Activated naive CD4-positive, alpha-beta T cell treated with Interleukin-2 at 50 U/mL for 16 hours (primary cell): Measurements from ENCODE around the gene VSIG8.

ENCODE experiments used
- DNase-seq: peaks from one replicate; pipeline ENCODE4 v3.0.0-alpha.2; 2020

The VSIG8 gene

DNA sequence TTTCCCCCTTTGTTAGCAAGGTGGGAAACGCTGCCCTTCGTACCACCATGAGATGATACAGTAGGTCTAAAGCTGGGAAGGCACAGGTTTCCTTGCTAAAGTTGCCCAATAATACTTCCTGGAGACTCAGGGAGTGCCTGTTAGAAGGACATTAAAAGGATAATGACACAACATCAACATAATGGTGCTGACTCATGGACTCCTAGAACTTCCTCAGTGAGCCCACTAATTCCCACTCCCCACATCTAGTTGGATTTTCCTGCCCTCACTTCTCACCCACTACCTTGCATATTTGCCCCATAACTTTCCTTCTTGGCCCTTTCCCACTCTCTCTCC, 20.0 kb upstream of the VSIG8 start:
- no peak for DNase-seq

GRCh38 chr1:159881622-159882526, 19.4 kb upstream of the VSIG8 start:
- DNase-seq, result peak; percentile 24

GRCh38 chr1:159880430-159880829, 18.0 kb upstream of the VSIG8 start:
- DNase-seq, result no peak

DNA sequence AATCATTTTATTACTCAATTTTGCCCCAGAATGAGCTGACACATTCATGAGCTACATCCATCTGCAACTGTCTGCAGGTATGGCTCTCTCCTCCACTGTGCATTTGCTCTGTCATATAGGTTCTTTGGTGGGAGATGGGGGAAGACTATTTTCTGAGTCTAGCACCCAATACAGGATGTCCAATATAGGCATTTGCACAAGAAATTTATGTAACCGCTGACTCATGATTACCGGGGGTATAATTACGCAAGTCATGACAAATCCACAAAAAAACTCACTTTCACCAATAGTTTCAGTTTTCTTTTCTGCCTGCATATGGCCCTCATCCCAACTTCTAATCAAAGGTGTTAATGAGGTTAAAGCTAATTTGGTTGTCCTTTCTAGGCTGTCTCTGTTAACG, 17.5 kb upstream of the VSIG8 start:
- no peak for DNase-seq

GRCh38 chr1:159879136-159879535, 16.7 kb upstream of the VSIG8 start:
- no peak for DNase-seq

DNA sequence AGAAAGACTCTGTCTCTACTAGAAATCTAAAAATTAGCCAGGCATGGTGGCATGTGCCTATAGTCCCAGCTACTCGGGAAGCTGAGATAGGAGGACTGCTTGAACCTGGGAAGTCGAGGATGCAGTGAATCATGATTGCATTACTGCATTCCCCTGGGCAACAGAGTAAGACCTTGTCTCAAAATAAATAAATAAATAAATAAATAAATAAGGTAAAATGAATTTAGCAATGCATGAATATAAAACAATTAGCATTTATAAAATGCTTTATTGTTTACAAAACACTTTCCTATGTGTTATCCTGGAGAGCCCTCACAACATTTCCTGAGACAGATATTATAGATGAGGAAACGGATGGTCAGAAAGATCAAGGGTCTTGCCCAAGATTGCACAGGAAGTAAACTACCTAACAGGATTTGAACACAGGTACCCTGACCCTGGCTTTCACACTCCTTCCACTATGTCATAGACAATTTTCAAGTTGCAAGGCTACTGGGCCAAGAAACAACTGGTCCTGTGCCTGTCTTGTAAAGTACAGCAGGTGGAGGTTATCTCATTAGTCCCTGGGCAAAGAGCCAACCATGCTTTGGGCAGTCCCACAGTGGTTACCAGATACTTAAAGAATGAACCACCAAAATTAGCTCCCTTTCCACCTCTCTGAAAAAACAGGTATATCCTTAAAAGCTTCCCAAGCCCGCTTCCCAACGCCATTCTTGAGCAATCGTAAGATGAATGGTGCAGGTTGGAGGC, 15.4 kb upstream of the VSIG8 start:
- no peak for DNase-seq

DNA sequence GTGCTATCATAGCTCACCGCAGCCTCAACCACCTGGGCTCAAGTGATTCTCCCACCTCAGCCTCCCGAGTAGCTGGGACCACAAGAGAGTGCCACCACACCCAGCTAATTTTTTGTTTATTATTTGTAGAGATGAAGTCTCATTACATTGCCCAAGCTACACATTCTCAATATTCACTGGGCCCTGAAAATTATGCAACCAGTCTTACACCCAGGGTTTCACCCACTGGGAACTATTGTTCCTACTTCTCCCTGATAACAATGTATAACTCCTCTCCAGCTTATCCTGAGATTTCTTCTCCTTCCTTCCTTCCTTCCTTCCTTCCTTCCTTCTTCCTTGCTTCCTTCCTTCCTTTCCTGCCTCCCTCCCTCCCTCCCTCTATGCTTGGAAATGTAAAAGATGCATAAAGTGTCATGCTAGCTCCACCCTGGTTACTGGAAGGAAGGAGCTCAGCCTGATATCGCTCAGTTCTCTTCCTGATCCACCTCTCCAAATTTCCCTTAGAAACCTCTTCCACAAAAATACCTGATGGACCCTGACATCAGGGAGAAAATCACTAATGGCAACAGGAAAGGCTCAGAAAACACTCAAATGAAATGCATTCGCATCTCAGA, 11.2 kb upstream of the VSIG8 start:
- no peak for DNase-seq

DNA sequence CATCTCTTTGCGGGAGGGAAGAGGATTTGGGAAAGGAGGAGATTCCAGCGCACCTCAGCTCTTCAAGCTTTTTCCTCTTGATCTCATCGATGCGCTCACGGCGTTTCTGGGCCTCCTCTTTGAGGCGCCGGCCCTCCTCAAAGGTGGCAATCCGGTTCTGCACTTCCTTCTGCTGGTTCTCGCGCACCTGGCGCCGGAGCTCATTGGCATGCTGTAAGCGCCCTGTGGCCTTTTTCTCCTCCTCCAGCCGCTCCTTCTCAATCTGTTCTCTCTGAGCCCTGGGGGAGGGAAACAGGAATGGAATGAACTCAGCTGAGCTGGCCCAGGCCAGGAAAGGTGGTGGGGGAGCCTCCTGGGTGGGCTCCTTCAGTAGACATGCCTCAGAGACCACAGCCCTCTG, 10.4 kb upstream of the VSIG8 start:
- DNase-seq, result no peak

DNA sequence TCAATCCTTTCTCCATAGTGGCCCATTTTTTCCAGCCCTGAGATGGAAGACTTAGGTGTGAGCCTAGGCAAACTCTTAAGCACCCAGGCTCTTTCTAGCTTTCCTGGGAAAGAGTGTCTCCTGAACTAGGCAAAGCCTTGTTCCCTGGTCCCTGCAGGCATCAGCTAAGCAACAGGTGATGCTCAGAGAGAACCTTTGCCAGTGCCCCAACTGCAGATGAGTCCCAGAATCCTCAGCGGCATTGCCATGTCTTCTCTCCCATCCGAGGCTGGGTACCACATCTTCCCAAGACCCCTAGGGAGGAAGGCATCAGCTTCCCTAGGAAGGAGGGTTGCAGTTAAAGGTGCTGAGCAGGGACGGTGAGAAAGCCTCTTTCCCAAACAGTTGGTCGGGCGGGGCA, 8.2 kb upstream of the VSIG8 start:
- no peak for DNase-seq

DNA sequence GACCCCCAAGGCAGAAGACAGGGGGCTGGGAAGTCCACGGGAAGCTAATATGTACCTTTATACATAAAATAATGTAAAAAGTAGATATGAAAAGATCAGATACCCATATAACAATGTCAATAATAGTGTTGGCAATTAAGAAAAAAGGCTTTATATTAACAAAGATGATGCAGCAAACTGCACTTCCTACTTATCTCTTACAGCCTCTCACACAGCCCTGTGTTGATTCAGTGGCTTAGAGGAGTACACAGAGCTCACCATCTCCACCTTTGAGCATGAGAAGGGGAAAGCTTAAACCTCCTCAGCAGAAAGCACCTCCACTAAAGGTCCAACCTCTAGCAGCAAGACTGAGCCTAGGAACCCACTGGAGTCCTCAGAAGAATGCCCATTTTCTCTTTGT, 7.2 kb upstream of the VSIG8 start:
- no peak for DNase-seq

GRCh38 chr1:159869173-159869572, 6.7 kb upstream of the VSIG8 start:
- DNase-seq, result peak; percentile 13

DNA sequence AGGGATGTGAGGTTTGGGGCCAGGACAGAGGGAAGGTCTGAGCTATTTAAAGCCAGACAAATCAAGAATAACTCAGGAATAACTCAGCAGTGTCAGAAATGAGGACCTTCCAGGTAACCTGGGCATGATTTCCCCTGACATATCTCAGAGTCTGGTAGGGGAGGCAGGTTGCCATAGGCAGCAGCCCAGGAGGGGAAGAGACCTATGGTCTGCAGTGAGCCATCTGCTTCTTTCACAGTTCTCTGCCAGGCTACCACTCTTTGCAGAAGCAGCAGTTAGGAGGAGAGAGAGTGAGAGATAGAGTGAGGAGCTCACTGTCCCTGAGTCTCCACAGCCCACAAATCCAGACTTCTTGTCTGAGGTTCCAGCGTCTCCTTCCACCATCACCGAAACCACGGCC, 6.3 kb upstream of the VSIG8 start:
- DNase-seq, result no peak

GRCh38 chr1:159867664-159868026, 5.2 kb upstream of the VSIG8 start:
- DNase-seq, result no peak

DNA sequence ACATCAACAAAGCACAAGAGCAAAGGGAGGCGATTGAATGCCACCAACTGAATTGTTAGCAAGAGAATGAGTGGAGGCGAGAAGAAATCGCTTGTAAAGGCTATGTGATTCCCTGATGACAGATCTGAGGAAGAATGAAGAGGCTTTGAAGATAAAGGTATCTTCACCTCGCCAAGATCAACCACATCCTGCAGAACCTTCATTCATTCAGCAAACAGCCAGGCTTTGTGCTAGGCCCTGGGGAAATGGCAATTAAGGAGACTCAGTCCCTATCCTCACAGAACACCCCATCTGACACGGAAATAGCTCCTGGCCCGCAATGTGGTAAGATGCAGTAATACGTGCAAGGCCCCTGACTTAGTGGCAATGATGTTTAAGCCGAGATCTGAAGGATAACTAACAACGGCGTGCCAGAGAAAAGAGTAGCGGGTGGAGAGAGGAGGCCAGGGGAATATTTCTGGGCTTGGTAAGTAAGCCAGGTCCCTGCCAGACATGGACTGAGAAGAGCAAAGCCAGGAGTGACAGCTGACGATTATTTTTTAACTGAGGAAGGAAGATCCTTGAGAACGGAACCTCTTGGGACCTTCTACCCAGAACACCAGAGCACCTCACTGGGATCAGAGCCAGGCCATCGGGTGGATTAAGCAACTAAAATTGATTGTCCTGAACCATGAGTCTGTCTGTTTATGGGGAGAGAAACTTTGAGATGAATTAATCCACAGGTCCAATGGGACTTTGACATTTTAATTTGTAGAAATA, 4.6 kb upstream of the VSIG8 start:
- DNase-seq, result no peak

GRCh38 chr1:159866066-159866465, 3.6 kb upstream of the VSIG8 start:
- no peak for DNase-seq

- no peak for DNase-seq
Observed at GRCh38 chr1:159864262-159864661, 1.8 kb upstream of the VSIG8 start.

DNA sequence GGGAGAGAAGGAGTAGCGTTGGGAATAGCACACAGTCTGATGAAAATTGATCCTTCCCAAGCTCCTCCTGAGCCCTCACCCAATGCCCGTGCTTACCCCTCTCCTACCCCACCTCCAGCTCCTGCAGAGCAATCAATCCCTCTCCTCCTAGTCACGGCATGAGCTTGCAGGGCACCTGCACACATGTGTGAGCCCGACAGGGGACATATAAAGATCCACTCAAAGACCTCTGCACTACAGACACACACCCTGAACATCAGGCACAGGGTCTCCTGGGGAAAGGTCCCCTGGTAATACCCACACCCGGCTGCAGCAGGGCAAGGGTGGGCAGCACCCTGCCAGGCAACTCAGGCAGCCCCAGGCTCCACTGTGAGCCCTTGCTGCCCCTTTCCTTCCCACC, 426 bp downstream of the VSIG8 start:
- no peak for DNase-seq

DNA sequence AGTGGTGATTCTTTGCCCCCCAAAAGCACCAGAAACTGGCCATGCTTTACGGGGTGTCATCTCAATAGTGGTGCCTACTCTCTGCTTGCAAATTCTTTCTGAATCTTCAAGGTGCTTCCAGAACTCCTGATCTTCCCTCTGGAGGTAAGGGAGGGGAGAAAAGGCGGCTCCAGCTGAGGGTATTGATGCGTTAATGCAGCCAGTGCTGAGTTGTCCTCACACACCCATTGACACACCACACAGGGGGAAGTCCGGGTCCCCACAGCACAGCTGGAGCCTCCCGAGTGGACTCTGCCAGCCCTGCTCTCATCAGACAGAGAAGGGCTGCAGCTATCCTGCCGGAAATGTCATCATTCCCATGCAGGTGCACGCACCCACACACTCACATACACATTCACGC, 1.2 kb downstream of the VSIG8 start:
- no peak for DNase-seq

- no peak for DNase-seq
Observed at GRCh38 chr1:159860456-159860855, 2.0 kb downstream of the VSIG8 start.

DNA sequence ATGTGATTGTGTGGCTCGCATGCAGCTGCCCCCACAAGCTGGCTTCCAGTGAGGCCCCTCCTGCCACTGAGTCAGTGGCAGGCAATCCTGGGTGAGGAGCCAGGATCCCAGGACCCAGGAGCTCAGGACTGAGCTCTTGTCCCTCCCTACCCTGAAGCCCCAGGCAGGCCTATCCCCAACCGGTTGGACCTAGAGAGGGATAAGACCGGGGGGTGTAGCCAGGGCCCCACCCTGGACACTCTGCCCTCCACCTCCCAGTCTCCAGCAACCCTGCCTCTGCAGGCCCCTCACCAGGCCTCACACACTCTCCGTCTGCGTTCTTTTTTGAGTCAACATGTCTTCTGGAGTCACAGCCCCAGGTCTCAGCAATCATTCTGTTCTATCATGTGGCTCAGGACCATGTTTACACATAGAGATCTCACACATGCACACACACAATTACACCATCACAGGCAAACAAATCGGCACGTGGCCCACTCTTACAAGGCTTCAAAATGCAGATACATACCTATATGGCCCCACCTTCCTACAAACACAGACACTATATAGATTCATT, 2.6 kb downstream of the VSIG8 start:
- no peak for DNase-seq

DNA sequence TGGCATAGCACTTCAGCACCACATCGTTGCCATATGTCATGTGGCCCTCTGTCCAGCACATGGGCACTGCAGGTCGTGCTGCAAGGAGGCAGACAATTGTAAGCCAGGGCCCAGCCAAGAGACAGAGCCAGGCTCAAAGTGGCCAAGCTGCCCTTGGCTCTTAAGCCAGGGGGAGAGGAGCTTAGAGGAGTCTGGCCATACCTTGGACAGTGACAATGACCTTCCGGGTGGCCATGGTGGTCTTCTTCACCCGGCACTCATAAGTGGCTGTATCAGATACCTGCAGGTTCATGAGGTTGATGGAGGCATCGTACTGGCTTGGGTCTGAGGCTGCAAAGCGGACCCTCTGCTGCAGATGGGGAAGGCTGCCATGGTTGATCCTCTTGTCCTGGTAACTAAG, 4.6 kb downstream of the VSIG8 start:
- no peak for DNase-seq

DNA sequence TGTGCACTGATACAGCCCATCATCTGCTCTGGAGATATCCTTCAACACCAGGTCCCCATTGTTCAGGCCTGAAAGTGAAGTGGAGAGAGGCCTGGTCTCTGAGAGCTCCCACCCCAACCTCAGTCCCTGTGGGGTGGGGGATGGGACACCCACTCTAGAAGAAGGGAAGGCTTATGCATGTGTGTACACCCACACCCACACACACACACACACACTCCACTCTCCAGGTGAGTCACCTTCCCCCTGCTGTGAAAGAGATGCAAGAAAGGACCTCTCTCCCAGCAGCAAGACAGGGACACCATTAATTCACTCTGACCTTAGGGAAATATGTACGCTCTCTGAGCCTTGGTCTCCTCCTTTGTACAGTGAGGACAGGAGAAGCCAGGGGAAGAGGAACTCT, 5.9 kb downstream of the VSIG8 start:
- DNase-seq, result no peak

GRCh38 chr1:159855709-159856108, 6.7 kb downstream of the VSIG8 start:
- no peak for DNase-seq
